ENCODE results near the gene INPP4B.

Gene INPP4B

DNA sequence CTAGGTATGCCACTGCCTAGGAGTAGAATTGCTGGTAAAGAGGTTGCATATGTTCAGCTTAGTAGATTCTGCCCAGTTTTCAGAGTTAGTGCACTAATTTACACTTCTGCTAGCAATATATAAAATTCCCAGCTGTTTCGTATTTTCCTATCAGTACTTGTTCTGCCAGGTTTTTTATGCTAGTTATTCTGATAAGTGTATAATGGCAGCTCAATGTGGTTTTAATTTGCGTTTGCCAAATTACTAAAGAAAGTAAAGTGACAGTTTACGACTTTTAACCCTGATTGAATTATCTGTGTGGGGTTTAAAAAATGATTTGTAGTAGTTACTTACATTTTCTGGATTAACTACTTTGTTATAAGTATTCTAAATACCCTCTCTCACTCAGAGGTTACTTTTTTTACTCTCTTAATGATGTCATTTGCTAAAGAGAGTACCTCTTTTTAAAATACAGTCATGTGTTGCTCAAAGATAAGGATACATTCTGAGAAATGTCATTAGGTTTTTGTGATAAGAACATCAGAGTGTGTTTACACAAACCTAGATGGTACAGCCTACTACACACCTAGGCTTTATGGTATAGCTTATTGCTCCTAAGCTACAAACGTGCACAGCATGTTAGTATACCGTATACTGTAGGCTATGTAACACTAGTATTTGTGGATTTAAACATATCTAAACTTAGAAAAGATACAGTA lies 846.5 kb downstream of the INPP4B start:
- TF ChIP-seq, protein P1, sequence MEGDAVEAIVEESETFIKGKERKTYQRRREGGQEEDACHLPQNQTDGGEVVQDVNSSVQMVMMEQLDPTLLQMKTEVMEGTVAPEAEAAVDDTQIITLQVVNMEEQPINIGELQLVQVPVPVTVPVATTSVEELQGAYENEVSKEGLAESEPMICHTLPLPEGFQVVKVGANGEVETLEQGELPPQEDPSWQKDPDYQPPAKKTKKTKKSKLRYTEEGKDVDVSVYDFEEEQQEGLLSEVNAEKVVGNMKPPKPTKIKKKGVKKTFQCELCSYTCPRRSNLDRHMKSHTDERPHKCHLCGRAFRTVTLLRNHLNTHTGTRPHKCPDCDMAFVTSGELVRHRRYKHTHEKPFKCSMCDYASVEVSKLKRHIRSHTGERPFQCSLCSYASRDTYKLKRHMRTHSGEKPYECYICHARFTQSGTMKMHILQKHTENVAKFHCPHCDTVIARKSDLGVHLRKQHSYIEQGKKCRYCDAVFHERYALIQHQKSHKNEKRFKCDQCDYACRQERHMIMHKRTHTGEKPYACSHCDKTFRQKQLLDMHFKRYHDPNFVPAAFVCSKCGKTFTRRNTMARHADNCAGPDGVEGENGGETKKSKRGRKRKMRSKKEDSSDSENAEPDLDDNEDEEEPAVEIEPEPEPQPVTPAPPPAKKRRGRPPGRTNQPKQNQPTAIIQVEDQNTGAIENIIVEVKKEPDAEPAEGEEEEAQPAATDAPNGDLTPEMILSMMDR (conservative IDR thresholded peaks at IDR 0.05; ENCODE audit: low read length) = no peak
- H3K4me3 ChIP-seq (ENCODE audit: low read length) = no peak overlapping the region
- no peak for DNase-seq (ENCODE audit: low read depth)

DNA sequence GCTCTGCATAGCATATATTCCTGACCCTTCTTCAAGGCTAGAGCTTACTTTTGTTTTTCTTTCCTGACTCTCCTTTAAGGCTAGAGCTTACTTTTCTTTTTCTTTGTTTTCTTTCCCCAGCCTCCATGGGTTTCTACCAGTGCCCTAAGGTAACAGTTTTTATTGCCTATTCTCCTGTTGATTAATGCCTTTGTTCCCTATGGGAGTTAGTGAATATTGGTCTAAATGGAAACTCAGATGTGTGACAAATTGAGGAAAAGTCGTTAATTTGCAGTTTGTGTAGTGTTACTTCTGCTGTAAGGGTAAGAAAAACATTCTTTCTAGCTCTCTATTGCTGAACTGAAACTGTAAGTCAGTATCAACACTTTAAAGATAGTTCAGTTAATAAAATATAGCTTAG lies 851.0 kb downstream of the INPP4B start:
- no peak overlapping the region for H3K4me3 ChIP-seq (ENCODE audit: low read length)
- TF ChIP-seq, protein P1 (conservative IDR thresholded peaks at IDR 0.05; ENCODE audit: low read length) = no peak
- DNase-seq (ENCODE audit: low read depth) = no peak

DNA sequence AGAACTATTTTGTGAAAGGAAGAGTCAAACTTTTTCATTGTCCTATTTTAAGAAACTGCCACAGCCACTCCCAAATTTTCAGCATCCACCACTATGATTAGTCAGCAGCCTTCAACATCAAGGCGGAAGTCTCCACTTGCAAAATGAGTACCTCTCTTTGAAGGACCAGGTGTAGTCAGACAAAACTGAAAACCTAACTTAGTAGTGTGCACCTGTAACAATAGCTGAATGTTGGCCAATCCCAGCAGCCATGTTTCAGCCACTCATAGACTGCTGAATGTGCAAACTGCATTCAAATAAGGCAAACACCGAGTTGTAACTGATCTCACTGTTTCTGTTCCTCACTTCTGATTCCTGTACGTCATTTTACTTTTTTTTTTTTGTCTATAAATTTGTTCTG lies 868.7 kb downstream of the INPP4B start:
- H3K4me3 ChIP-seq (ENCODE audit: low read length) = no peak overlapping the region
- TF ChIP-seq, protein P1 (conservative IDR thresholded peaks at IDR 0.05; ENCODE audit: low read length) = no peak
- no peak for DNase-seq (ENCODE audit: low read depth)
